Calu3 (cell line): ENCODE measurements around the gene MAP4K3. TPM values are rescaled to one million over a fixed set of nuclear protein-coding genes. Genes with fewer than 3 reads are reported as not detected.

ENCODE experiments used
- BruUV-seq: library from RNA; stranded (reverse); fragments of 400-500 nt; replicated peaks from 2 replicates; lab custom pipeline; 2021; lab: Mats Ljungman, UMichigan
- CTCF ChIA-PET: fragments of 300-600 bp; sonication (Branson Sonifier 250); formaldehyde crosslinking; loops from one replicate; lab custom pipeline; 2022; ENCODE audit warnings: antibody characterized with exemption; lab: Charles Lee
- DNase-seq: peaks from one replicate; pipeline ENCODE4 v3.0.0; 2022
- H3K27ac Mint-ChIP-seq: one replicate; pipeline ENCODE4 v1.8.0; 2022; ENCODE audit warnings: mixed read lengths; ENCODE audit not compliant: unreplicated experiment
- H3K27me3 Mint-ChIP-seq: one replicate; pipeline ENCODE4 v1.8.0; 2022; ENCODE audit warnings: mixed read lengths; ENCODE audit not compliant: unreplicated experiment
- H3K36me3 Mint-ChIP-seq: one replicate; pipeline ENCODE4 v1.8.0; 2022; ENCODE audit warnings: mild to moderate bottlenecking, moderate library complexity, mixed read lengths; ENCODE audit not compliant: insufficient read depth, unreplicated experiment
- H3K4me1 Mint-ChIP-seq: one replicate; pipeline ENCODE4 v1.8.0; 2022; ENCODE audit warnings: mild to moderate bottlenecking, low read depth, mixed read lengths; ENCODE audit not compliant: unreplicated experiment
- H3K4me3 Mint-ChIP-seq: one replicate; pipeline ENCODE4 v1.8.0; 2022; ENCODE audit warnings: mild to moderate bottlenecking, low read depth, moderate library complexity, mixed read lengths; ENCODE audit not compliant: unreplicated experiment
- H3K9me3 Mint-ChIP-seq: one replicate; pipeline ENCODE4 v1.8.0; 2022; ENCODE audit warnings: low read depth, mixed read lengths; ENCODE audit not compliant: unreplicated experiment
- intact Hi-C: fragments of 100-400 bp; cut with micrococcal nuclease; formaldehyde crosslinking; loops from one replicate; pipeline ENCODE4 v1.10.0; 2022; ENCODE audit not compliant: unreplicated experiment
- total RNA-seq: library from RNA; stranded (reverse); gene quantifications from 2 replicates; pipeline ENCODE4 v1.2.3, GENCODE V29; 2022
- TF ChIP-seq, protein P1 (sequence below): fragments of 200-600 bp; IDR thresholded peaks from one replicate; pipeline ENCODE4 v1.8.0; 2022; ENCODE audit warnings: antibody characterized with exemption; ENCODE audit not compliant: unreplicated experiment

MAP4K3 gene
- total RNA-seq, 1 experiment from 2014 or later, result 30.7 TPM

DNA sequence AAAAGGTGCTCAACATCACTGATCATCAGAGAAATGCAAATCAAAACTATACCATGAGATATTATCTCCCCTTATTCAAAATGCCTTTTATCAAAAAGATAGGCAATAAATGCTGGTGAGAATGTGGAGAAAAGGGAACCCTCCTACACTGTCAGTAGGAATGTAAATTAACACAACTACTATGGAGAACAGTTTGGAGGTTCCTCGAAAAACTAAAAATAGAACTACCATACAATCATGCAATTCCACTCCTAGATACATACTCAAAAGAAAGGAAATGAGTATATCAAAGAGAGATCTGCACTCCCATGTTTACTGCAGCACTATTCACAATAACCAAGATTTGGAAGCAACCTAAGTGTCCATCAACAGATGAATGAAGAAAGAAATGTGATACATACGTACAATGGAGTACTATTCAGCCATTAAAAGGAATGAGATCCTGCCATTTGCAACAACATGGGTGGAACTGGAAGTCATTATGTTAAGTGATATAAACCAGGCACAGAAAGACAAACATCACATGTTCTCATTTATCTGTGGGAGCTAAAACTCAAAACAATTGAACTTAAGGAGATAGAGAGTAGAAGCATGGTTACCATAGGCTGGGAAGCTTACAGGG, 63.8 kb downstream of the MAP4K3 start:
- Mint-ChIP-seq H3K4me3 (no peak overlapping the region), H3K9me3 (peaks cover 10% of the 10 kb centered on the region), H3K36me3 (no peaks in the 10 kb centered on the region), H3K27ac (no peak overlapping the region), H3K27me3 (no peaks in the 10 kb centered on the region), H3K4me1 (peaks cover 8% of the 10 kb centered on the region)
- CTCF ChIA-PET, result no interaction called here
- DNase-seq, result no peak
- intact Hi-C loops, result no loop called here
- TF ChIP-seq, protein P1, sequence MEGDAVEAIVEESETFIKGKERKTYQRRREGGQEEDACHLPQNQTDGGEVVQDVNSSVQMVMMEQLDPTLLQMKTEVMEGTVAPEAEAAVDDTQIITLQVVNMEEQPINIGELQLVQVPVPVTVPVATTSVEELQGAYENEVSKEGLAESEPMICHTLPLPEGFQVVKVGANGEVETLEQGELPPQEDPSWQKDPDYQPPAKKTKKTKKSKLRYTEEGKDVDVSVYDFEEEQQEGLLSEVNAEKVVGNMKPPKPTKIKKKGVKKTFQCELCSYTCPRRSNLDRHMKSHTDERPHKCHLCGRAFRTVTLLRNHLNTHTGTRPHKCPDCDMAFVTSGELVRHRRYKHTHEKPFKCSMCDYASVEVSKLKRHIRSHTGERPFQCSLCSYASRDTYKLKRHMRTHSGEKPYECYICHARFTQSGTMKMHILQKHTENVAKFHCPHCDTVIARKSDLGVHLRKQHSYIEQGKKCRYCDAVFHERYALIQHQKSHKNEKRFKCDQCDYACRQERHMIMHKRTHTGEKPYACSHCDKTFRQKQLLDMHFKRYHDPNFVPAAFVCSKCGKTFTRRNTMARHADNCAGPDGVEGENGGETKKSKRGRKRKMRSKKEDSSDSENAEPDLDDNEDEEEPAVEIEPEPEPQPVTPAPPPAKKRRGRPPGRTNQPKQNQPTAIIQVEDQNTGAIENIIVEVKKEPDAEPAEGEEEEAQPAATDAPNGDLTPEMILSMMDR, result no peak
- BruUV-seq, result no TSS peak

DNA sequence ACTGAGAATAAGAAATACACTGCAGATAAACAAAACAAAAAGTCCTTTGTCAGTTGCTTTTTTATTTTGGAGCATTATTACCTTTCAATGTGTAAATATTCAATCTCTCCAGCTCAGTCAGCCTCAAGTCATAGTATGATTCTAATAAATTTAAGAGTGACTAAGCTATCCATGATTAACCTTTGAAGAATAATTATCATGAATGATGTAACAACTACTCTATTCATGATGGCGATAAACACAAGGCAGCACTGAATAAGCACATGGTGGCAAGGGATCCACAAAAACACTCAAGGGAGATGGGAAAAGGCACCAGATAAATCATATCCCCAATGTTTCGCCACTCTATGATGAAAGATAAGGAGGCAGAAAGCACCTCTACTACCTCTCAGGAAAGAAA, 67.0 kb downstream of the MAP4K3 start:
- CTCF ChIA-PET, result no interaction called here
- intact Hi-C loops, result no loop called here
- H3K9me3 Mint-ChIP-seq, result peaks cover 10% of the 10 kb centered on the region

DNA sequence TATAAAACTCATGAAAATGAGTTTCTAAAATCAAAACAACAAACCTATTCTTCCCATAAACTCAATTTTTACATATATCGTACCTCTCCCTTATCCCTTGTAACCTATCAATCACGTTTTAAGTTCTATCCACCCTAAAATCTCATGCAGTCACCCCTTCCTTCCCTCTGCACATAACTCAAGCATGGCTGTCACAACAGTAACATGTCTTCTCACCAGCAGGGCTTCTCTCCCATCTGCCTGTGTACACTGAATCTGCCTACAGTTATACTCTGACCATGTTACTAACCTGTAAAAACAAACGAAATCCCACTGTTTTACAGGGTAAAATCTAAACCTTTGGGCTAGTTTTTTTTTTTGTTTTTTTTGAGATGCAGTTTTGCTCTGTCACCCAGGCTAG, 68.2 kb downstream of the MAP4K3 start:
- H3K4me1 Mint-ChIP-seq, result peaks cover 8% of the 10 kb centered on the region
- BruUV-seq, result no TSS peak
- intact Hi-C loops, result no loop called here
- TF ChIP-seq, protein P1, result no peak
- no peaks in the 10 kb centered on the region for H3K36me3 Mint-ChIP-seq
- peaks cover 10% of the 10 kb centered on the region for H3K9me3 Mint-ChIP-seq
- no peaks in the 10 kb centered on the region for H3K27me3 Mint-ChIP-seq
- no peak for DNase-seq
- H3K27ac Mint-ChIP-seq, result no peak overlapping the region
- CTCF ChIA-PET, result interaction anchor here (1.3 kb wide), 1 partner anchor 21 kb away, joined by 5 read pairs; no protein-coding TSS in a partner anchor
- H3K4me3 Mint-ChIP-seq, result no peak overlapping the region

More for the DNA sequence above, 67.0 kb downstream of the MAP4K3 start:
- TF ChIP-seq, protein P1, result no peak
- Mint-ChIP-seq H3K27me3 (no peaks in the 10 kb centered on the region), H3K27ac (no peak overlapping the region), H3K36me3 (no peaks in the 10 kb centered on the region), H3K4me1 (peaks cover 8% of the 10 kb centered on the region), H3K4me3 (no peak overlapping the region)
- BruUV-seq, result no TSS peak
- no peak for DNase-seq

DNA sequence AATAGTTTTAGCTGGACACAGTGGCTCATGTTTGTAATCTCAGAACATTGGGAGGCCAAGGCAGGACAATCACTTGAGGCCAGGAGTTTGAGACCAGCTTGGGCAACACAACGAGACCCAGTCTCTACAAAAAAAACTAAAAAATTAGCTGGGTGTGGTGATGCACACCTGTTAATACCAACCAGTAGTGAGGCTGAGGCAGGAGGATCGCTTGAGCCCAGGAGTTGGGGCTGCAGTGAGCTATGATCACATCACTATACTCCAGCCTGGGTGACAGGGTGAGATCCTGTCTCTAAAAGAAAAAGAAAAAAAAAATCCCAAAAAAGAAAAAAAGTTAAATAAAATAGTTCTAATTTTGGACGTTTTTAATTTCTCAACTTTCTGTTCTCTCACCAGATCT, 68.7 kb downstream of the MAP4K3 start:
- intact Hi-C loops, result no loop called here
- peaks cover 8% of the 10 kb centered on the region for H3K4me1 Mint-ChIP-seq
- H3K27ac Mint-ChIP-seq, result no peak overlapping the region
- BruUV-seq, result no TSS peak
- no peaks in the 10 kb centered on the region for H3K36me3 Mint-ChIP-seq
- TF ChIP-seq, protein P1, result no peak
- H3K9me3 Mint-ChIP-seq, result peaks cover 7% of the 10 kb centered on the region
- CTCF ChIA-PET, result interaction anchor here (1.3 kb wide), 1 partner anchor 20 kb away, joined by 5 read pairs; no protein-coding TSS in a partner anchor
- DNase-seq, result no peak
- no peaks in the 10 kb centered on the region for H3K27me3 Mint-ChIP-seq
- no peak overlapping the region for H3K4me3 Mint-ChIP-seq
